Choroid plexus epithelial cell (primary cell): ENCODE measurements around the gene GEMIN2.
"Not testable (repeated sequence)": the region's sequence is repeated elsewhere in the genome, so short reads cannot be mapped to it uniquely, and the experiment has no call there.

ENCODE experiments used
- DNase-seq: peaks from one replicate; pipeline ENCODE4 v3.0.0-alpha.2; 2010; ENCODE audit warnings: low read depth
- H3K4me3 ChIP-seq: 2 replicates; pipeline ENCODE4 v1.5.1; 2011; ENCODE audit warnings: low read depth, mild to moderate bottlenecking, control low read depth, low read length, moderate library complexity
- CTCF ChIP-seq: conservative IDR thresholded peaks from 2 replicates; pipeline ENCODE4 v1.5.1; 2011; ENCODE audit warnings: low read depth, mild to moderate bottlenecking, control low read depth, inconsistent platforms, low read length, moderate library complexity

GEMIN2 gene

DNA sequence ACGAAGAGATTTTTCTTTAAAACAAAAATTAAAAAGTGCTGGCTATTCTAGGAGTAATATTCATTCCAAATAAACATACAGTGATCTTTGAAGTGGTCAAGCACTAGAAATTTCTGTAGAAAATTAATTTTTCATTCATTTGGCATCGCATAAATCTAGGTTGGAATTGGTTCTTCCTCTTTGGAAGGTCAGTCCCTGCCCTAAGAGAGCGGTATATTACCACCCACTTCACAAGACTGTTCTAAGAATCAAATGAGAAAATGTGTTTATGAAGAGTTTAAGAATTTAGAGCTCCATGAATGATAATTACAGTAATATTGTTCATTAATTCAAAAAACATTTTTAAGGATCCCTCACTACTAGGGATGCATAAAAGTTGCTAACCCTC is 444 bp upstream of the GEMIN2 start:
- TF ChIP-seq CTCF, result no peak
- no peak for DNase-seq
- H3K4me3 ChIP-seq, result peak overlapping the region; percentile 73

DNA sequence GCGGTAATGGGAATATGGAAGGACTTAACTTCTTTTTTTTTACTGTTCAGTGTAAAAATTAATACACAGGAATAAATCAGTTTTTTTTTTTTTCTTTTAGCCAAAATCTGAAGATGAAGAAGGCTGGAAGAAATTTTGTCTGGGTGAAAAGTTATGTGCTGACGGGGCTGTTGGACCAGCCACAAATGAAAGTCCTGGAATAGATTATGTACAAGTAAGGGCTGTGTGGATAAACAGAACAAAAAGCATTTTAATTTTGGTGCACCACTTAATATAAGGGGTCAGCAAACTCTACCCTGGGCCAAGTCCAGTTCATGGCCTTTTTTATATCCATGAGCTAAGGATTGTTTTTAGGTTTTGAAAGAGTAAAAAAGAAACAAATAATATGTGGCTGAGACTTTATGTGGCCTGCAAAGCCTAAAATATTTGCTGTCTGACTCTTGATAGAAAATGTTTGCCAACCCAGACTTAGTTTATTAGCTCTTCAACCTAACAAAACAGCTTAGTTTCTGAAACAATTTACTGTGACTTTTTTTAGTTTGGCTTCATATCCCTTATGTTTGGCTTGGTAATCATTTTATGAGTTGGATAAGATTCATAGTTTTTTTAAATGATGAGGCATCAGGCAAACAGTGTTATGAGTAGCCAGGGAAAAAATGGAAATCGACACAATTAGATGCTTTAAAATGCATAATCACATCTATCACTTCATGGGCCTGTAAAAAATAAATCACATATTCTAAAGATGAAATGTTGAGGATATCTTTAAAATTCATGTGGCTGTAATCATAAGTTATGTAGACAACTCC is 8.4 kb downstream of the GEMIN2 start:
- no peak overlapping the region for H3K4me3 ChIP-seq
- TF ChIP-seq CTCF, result no peak
- no peak for DNase-seq

DNA sequence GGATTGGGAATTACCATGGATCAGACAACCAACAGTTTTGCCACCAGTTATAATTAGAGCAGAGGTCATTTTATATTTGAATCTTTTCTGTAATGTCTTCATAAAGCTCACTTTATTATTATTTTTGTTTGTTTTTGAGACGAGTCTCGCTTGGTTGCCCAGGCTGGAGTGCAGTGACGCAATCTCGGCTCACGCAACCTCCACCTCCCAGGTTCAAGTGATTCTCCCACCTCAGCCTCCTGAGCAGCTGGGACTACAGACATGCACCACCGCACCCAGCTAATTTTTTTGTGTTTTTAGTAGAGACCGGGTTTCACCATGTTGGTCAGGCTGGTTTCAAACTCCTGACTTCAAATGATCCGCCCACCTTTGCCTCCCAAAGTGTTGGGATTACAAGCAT is 23.7 kb downstream of the GEMIN2 start:
- not testable (repeated sequence) for DNase-seq, H3K4me3 ChIP-seq

DNA sequence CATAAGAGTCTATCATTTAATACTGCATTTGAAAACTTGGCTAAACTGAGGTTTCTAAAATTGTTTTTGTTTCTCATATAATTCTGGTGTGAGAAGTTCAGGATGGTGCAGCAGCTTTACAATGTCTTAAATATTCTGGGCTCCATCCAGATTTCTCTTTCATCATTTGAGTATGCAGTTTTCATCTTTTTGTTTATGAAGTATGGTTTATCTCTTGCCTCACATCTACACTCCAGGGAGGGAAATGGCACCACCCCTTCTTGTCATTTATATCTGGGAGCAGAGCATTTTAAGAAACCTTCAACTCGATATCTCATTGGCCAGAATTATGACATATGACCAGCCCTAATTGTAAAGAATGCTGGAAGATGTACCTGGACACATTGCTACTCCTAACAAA is 24.3 kb downstream of the GEMIN2 start:
- no peak overlapping the region for H3K4me3 ChIP-seq
- peak; percentile 60 for DNase-seq
- no peak for TF ChIP-seq CTCF

DNA sequence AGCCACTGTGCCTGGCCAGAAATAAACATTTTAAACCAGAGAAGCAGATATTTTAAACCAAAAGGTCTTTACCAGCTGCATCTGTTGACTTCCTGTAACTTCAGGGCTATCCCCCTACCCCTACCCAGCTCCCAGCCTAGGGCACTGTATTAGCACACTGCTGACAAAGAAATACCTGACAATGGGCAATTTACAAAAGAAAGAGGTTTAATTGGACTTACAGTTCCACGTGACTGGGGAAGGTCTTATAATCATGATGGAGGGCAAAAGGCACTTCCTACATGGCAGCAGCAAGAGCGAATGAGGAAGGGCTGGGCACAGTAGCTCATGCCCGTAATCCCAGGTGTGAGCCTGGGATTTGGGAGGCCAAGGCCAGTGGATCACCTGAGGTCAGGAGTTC is 26.0 kb downstream of the GEMIN2 start:
- no peak for DNase-seq
- H3K4me3 ChIP-seq, result no peak overlapping the region
- TF ChIP-seq CTCF, result no peak

DNA sequence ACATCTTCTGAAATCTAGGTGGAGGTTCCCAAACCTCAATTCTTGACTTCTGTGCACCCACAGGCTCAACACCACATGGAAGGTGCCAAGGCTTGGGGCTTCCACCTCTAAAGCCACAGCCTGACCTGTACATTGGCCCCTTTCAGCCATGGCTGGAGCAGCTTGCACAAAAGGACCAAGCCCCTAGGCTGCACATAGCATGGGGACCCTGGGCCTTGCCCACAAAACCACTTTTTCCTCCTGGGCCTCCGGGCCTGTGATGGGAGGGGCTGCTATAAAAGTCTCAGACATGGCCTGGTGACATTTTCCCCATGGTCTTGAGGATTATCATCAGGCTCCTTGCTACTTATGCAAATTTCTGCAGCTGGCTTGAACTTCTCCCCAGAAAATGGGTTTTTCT is 27.5 kb downstream of the GEMIN2 start:
- H3K4me3 ChIP-seq, result not testable (repeated sequence)

DNA sequence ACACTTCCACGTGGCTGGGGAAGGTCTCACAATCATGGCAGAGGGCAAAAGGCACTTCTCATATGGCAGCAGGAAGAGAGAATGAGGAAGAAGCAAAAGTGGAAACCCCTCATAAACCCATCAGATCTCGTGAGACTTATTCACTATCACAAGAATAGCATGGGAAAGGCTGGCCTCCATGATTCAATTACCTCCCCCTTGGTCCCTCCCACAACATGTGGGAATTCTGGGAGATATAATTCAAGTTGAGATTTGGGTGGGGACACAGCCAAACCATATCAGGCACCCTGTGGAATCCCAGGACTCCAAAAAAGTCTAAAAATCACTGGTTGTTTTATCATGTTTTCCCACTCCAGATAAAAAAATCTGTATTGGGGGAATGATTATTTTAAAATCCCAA is 29.1 kb downstream of the GEMIN2 start:
- H3K4me3 ChIP-seq, DNase-seq: not testable (repeated sequence)

More for the DNA sequence above, 27.5 kb downstream of the GEMIN2 start:
- DNase-seq, result not testable (repeated sequence)

- TF ChIP-seq CTCF, result no peak
- DNase-seq, result peak; percentile 15
- H3K4me3 ChIP-seq, result no peak overlapping the region
These were observed 31.3 kb downstream of the GEMIN2 start for GRCh38 chr14:39145266-39145966.
